Measurements from ENCODE around the gene HAUS7.
A peak's percentile ranks its signal among the peaks of the same experiment; 100 is the strongest.

HAUS7 gene

GRCh38 chrX:153433781-153434285 is 36.5 kb downstream of the HAUS7 start:
- DNase-seq, result no peak

GRCh38 chrX:153433161-153433680 is 37.2 kb downstream of the HAUS7 start:
- DNase-seq, result no peak

GRCh38 chrX:153430796-153431195 is 39.6 kb downstream of the HAUS7 start:
- no peak for DNase-seq

- no peak for DNase-seq
These were observed 44.2 kb downstream of the HAUS7 start for GRCh38 chrX:153426204-153426603.

- DNase-seq, result no peak
These were observed 46.7 kb downstream of the HAUS7 start for GRCh38 chrX:153423652-153424051.

GRCh38 chrX:153421856-153422255 is 48.5 kb downstream of the HAUS7 start:
- no peak for DNase-seq

GRCh38 chrX:153420851-153421599 is 49.4 kb downstream of the HAUS7 start:
- DNase-seq, result no peak

GRCh38 chrX:153417637-153418036 is 52.7 kb downstream of the HAUS7 start:
- DNase-seq, result no peak

GRCh38 chrX:153416781-153417450 is 53.5 kb downstream of the HAUS7 start:
- no peak for DNase-seq

- DNase-seq, result no peak
These were observed 55.4 kb downstream of the HAUS7 start for GRCh38 chrX:153414856-153415510.

- no peak for DNase-seq
These were observed 56.6 kb downstream of the HAUS7 start for GRCh38 chrX:153413731-153414130.

- DNase-seq, result no peak
These were observed 57.3 kb downstream of the HAUS7 start for GRCh38 chrX:153412746-153413720.

GRCh38 chrX:153411988-153412574 is 58.3 kb downstream of the HAUS7 start:
- no peak for DNase-seq

- DNase-seq, result peak; percentile 46
These were observed 59.0 kb downstream of the HAUS7 start, which contains the start of gene ZFP92 for GRCh38 chrX:153411255-153411987. TSS of gene ZFP92 (plus strand) at chrX:153411472. CDS start at chrX:153418323, 6,851 bp downstream.

GRCh38 chrX:153410888-153411254 is 59.5 kb downstream of the HAUS7 start:
- DNase-seq, result no peak

- DNase-seq, result no peak
These were observed 60.0 kb downstream of the HAUS7 start for GRCh38 chrX:153410373-153410772.

GRCh38 chrX:153409414-153410101 is 60.8 kb downstream of the HAUS7 start:
- no peak for DNase-seq

GRCh38 chrX:153408871-153409351 is 61.5 kb downstream of the HAUS7 start:
- no peak for DNase-seq

GRCh38 chrX:153408221-153408721 is 62.1 kb downstream of the HAUS7 start:
- no peak for DNase-seq

GRCh38 chrX:153407736-153408135 is 62.6 kb downstream of the HAUS7 start:
- no peak for DNase-seq
